Peyer's patch (tissue), 4 donors: ENCODE results near the gene MEA1. TPM values are rescaled to one million over a fixed set of nuclear protein-coding genes. Genes with fewer than 3 reads are reported as not detected.

Source experiments
- DNase-seq, 3 donors: peaks; one replicate each; pipeline ENCODE4 v3.0.0-alpha.2; 2017 to 2019
- H3K27ac ChIP-seq, 4 donors: fragments of 200-600 bp; sonication (generic); one replicate each; pipeline ENCODE4 v1.5.1; 2016 to 2019
- H3K27me3 ChIP-seq, 2 donors: fragments of 200-600 bp; sonication (generic); one replicate each; pipeline ENCODE4 v1.5.1; 2019
- H3K36me3 ChIP-seq, 3 donors: fragments of 200-600 bp; sonication (generic); one replicate each; pipeline ENCODE4 v1.5.1; 2016 to 2019
- H3K4me1 ChIP-seq, 4 donors: fragments of 200-600 bp; sonication (generic); one replicate each; pipeline ENCODE4 v1.5.1; 2016 to 2019
- H3K4me3 ChIP-seq, 4 donors: fragments of 200-600 bp; sonication (generic); 1 replicate in 3 of 4; 2 replicates in 1 of 4; pipeline ENCODE4 v1.5.1; 2016 to 2019; ENCODE audit warnings: mild to moderate bottlenecking in 1 of 4
- H3K9me3 ChIP-seq, 4 donors: fragments of 200-600 bp; sonication (generic); one replicate each; pipeline ENCODE4 v1.5.1; 2016 to 2019; ENCODE audit warnings: mild to moderate bottlenecking in 1 of 4
- POLR2A ChIP-seq, 2 donors: fragments of 450-650 bp; IDR thresholded peaks; one replicate each; pipeline ENCODE4 v1.5.1; 2017; ENCODE audit warnings: antibody characterized with exemption in 2 of 2, mild to moderate bottlenecking in 2 of 2, moderate library complexity in 2 of 2
- total RNA-seq, 4 donors: library from RNA; depleted of rRNA; stranded (reverse); fragments of >200 nt; gene quantifications; one replicate each; pipeline ENCODE4 v1.1.0, GENCODE V29; 2016
- TF ChIP-seq, protein P1 (sequence below), 6 experiments: fragments of 450-650 bp in 4 of 6; fragments of 200-600 bp in 2 of 6; sonication (generic) in 1 of 6; IDR thresholded peaks; one replicate each; pipeline ENCODE4 v1.5.1; 2017 to 2019; ENCODE audit warnings: antibody characterized with exemption in 6 of 6, mild to moderate bottlenecking in 3 of 6, moderate library complexity in 1 of 6

The MEA1 gene
- total RNA-seq, 4 donors from 2014 or later = 34.3 to 40.4 (median 36.1) TPM

DNA sequence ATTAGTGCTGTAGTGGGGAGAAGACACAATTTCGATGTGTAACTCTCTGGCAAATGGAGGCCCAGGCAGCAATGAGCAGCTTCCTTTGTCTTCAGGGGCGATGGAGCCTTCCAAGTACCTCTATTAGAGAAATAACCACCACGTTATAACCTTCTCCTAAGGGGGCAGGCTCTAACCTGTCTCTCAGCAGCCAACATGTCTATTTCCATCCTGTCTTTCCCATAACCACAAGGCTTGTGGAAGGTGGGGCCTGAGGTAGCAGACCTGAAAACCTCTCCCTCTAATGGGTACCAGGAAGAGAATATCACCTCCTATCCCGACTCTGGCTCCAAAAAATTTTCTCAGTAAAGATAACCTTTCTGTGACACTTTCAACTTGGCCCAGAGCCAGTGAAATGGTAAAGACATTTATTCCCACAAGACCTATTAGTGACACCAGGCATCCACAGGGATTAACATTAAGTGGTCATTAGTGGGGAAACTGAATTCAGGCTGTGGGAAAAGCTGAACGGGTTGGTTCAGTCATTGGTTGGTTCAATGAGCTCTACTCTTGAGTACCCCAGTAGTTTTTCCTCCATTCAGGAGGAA, 38.7 kb downstream of the MEA1 start:
- H3K4me1 ChIP-seq = peaks cover 0 to 12% (median 7%) of the 10 kb centered on the region in 4 donors
- no peaks in the 10 kb centered on the region for H3K27me3 ChIP-seq
- H3K4me3 ChIP-seq = no peak overlapping the region
- no peaks in the 10 kb centered on the region for H3K9me3 ChIP-seq
- TF ChIP-seq, protein P1, sequence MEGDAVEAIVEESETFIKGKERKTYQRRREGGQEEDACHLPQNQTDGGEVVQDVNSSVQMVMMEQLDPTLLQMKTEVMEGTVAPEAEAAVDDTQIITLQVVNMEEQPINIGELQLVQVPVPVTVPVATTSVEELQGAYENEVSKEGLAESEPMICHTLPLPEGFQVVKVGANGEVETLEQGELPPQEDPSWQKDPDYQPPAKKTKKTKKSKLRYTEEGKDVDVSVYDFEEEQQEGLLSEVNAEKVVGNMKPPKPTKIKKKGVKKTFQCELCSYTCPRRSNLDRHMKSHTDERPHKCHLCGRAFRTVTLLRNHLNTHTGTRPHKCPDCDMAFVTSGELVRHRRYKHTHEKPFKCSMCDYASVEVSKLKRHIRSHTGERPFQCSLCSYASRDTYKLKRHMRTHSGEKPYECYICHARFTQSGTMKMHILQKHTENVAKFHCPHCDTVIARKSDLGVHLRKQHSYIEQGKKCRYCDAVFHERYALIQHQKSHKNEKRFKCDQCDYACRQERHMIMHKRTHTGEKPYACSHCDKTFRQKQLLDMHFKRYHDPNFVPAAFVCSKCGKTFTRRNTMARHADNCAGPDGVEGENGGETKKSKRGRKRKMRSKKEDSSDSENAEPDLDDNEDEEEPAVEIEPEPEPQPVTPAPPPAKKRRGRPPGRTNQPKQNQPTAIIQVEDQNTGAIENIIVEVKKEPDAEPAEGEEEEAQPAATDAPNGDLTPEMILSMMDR (IDR thresholded peaks at IDR 0.05) = no peak
- no peak for TF ChIP-seq POLR2A (IDR thresholded peaks at IDR 0.05)
- H3K36me3 ChIP-seq = no peaks in the 10 kb centered on the region
- DNase-seq = no peak
- no peak overlapping the region for H3K27ac ChIP-seq

DNA sequence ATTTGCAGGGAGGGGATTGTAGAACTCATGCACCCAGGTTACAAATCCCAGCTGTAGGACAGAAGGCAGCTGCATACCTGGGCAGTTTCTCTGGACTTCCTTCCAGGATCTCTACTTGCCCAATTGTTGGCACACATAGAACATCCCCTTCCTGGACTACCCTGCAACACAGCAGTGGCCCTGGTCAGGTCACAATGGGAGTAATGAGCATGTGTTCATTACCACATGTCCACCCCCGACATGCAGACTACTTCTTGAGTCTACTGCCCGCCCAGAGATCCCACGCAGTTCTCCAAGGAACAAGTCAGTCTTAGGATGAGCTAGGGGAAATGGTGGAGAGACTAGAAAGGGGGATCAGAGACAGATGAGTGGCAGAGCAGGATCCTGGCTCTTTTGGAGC, 39.8 kb downstream of the MEA1 start:
- TF ChIP-seq, protein P1 (IDR thresholded peaks at IDR 0.05) = no peak
- no peak for TF ChIP-seq POLR2A (IDR thresholded peaks at IDR 0.05)
- Histone ChIP-seq H3K9me3 (no peaks in the 10 kb centered on the region), H3K27ac (no peak overlapping the region), H3K4me1 (peaks cover 0 to 5% (median 5%) of the 10 kb centered on the region in 4 donors), H3K36me3 (peaks cover 0 to 4% (median 0%) of the 10 kb centered on the region in 3 donors), H3K4me3 (no peak overlapping the region), H3K27me3 (no peaks in the 10 kb centered on the region)
- DNase-seq = no peak

DNA sequence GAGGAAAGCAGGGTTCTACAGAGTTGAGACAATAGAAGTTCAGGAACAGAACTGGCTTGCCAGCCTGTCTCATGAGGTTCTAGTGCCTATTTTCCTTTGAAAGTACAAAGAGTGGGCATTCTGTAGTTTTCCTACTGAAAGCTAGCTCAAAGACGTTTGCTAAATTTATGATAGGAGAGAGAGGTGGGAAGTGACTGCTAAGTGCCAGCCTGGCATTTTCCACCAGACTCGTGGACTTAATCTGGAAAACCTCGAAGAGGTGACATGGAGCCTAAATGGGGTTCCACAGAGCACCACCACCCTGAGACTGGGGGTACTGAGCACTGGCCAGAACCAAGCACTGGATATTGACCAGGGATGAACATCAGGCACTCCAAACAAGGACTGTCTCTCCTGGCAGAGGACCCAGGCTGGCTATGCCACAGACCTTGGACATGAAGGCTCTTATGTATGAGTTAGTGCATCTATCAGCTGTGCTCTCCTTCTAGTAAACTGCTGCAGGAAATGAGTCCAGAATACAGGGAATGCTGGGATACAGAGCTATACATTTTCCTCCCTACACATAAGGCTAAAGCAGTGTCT, 41.9 kb downstream of the MEA1 start:
- Histone ChIP-seq H3K36me3 (peaks cover 0 to 22% (median 0%) of the 10 kb centered on the region in 3 donors), H3K4me1 (no peaks in the 10 kb centered on the region), H3K27ac (no peak overlapping the region), H3K9me3 (no peaks in the 10 kb centered on the region), H3K27me3 (no peaks in the 10 kb centered on the region), H3K4me3 (no peak overlapping the region)
- TF ChIP-seq, protein P1 (IDR thresholded peaks at IDR 0.05) = no peak
- no peak for TF ChIP-seq POLR2A (IDR thresholded peaks at IDR 0.05)
- DNase-seq = no peak

DNA sequence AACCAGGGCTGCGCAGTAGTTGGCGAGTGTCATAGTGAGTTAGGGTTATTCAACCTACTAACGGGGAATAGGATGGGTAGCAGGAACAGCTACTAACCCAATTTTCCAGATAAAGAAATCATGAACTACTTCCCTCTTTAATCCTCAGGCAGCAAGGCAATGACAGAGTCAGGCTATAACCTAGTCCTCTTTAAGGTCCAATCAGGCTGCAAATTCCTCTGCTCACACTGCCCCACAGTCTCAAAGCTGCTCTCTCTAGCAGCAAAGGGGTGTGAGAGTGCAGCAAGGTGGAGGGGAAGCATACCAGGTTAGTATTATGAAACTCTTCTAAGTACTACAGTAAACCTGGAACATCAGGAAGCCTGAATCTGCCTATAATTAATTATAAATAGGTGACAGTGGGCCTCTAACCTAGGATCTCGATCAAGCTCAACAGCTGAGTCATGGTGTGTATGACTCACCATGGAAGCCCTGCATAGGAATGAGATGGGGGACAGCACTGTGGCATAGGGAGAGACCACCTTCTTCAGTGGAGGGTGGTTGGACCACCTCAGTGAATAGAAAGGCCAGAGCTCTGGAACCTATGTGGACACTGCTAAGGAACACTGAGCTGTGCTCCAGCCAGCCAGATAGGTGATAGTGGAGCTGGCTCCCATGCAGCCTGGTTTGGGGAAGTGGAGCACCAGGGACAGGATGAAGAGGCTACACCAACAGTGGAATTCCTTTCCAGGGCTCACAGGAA, 42.7 kb downstream of the MEA1 start:
- TF ChIP-seq, protein P1 (IDR thresholded peaks at IDR 0.05) = no peak
- no peak for TF ChIP-seq POLR2A (IDR thresholded peaks at IDR 0.05)
- Histone ChIP-seq H3K27ac (no peak overlapping the region), H3K27me3 (no peaks in the 10 kb centered on the region), H3K4me3 (no peak overlapping the region), H3K9me3 (no peaks in the 10 kb centered on the region), H3K36me3 (peaks cover 0 to 28% (median 0%) of the 10 kb centered on the region in 3 donors), H3K4me1 (no peaks in the 10 kb centered on the region)
- no peak for DNase-seq

DNA sequence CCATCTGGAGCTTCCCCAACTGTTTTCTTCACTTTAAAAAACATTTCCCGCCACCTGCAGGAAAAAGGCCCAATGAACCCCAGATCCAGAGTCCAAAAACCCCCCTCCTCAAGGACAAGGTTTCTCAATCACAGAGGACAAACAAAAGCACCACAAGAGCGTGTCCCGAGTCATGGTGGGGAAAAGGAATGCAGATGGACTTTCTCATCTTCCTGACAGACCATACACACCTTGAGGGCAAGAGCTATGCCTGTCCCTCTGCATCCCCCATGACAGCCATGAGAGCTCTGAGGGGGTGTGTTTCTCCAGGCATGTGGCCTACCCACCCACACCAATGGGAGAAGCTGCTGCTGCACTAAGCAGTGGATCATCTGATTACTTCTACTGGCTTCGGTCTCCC, 43.8 kb downstream of the MEA1 start:
- Histone ChIP-seq H3K4me3 (no peak overlapping the region), H3K4me1 (no peaks in the 10 kb centered on the region), H3K27me3 (no peaks in the 10 kb centered on the region), H3K36me3 (peaks cover 0 to 39% (median 0%) of the 10 kb centered on the region in 3 donors), H3K9me3 (no peaks in the 10 kb centered on the region), H3K27ac (no peak overlapping the region)
- TF ChIP-seq, protein P1 (IDR thresholded peaks at IDR 0.05) = no peak
- TF ChIP-seq POLR2A (IDR thresholded peaks at IDR 0.05) = no peak
- no peak for DNase-seq
